GM11168 (cell line): Measurements from ENCODE around the gene DCLK1.

Source experiments
- in situ Hi-C: fragments of 300-500 bp; cut with MboI; formaldehyde crosslinking; loops from one replicate; pipeline ENCODE4 v1.12.0; 2022; ENCODE audit warnings: low sequenced_read_pairs; ENCODE audit not compliant: unreplicated experiment

Gene DCLK1

DNA sequence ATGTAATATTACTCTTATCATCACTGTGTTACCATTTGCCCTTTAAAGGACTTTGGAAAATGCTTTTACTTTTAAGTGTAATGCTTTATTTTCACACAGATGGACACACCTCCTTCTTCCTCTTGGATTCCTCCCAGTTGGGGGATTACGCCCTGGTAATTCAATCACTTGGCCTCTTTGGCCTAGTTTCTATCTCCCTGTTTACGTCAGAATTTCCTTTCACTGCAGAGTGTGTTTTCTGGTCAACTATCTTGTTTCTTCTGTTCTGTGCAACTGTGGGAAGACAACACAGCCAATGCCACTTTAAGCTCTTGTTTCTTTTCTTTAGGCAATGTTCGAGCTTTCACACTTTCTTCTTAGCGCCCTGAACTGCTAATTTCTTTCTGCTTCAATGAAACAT is 397.4 kb downstream of the DCLK1 start:
- in situ Hi-C loops, result no loop called here

DNA sequence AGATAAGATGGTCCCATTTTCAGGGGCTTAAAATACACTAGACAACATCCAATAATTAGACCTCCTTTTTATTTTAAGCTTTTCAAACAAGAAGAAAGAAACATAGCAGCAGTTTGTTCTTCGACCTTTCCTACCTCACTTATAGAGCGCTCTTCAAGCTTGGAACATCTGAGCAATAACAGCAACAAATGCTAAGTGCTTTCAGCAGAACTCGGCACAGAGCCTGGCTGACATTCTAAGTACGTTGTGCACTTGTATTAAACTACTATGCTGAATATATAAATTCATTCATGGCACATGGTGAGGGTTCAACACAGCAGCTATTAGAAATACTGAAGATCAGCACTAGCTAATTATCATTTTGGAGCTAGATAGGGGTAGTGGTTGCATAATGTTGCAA is 398.6 kb downstream of the DCLK1 start:
- in situ Hi-C loops, result no loop called here

DNA sequence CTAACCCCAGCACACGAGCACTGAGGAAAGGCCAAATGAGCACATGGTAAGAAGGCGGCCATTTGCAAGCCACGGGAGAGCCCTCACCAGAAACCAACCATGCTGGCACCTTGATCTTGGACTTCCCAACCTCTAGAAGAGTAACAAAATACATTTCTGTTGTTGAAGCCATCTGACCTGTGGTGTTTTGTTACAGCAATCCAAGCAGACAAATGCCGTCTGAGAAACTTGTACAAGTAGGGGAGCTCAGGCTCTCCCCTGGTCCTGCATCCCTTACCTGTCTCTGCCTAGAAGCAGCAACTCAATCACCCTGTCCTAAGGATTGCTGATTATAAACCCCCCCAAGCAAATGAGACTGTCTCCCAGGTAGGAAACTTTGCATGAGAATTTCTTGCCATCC is 399.7 kb downstream of the DCLK1 start:
- in situ Hi-C loops, result no loop called here

DNA sequence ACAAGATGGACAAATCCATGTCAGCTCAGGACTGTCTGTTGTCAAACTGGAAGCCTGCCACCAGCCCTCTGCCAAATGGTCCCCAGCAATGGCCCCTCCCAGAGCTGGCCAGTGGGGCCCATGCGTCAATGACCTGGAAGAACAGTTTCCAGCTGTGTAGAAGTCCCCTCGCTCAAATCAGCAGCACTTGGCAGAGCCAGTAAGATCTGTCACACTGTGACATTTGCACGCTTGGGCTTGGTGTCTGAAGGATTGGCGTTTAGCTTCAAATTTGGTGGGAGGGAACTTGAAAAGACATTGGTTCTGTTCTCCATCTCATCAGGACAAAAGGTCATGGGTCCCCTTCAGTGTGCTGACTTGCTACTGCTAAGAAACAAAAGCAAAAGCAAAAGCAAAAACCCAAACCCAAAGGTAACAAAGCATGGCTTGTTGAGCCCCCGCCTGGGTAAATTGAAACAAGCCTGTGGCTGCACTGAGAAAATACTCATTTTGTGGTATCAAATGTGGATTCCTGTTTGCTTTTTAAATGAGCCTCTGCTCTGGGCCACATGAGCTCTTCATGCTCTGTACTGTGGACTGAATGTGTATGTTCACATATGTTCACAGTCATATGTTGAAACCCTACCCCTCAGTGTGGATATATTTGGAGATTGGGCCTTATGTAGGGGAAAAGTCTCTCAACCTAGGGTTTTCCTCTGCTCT is 401.1 kb downstream of the DCLK1 start:
- in situ Hi-C loops, result no loop called here

DNA sequence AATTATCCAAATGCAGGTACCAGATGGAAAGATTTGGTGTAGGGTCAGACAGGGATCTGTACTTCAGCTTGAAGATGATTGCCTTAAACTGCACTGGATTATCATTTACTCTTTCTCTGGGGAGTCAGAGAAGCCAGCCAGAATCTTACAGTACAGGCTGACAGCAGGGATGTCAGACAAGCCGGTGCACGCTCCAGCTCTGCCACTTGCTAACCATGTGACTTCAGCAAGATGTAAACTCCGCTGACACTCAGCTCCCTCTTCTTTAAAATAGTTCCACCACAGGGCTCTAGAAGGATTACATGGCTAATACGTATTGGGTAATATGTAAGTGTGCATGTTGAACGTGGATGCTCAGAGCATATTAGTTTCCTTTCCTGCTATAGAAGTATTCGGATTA is 403.3 kb downstream of the DCLK1 start:
- in situ Hi-C loops, result no loop called here

DNA sequence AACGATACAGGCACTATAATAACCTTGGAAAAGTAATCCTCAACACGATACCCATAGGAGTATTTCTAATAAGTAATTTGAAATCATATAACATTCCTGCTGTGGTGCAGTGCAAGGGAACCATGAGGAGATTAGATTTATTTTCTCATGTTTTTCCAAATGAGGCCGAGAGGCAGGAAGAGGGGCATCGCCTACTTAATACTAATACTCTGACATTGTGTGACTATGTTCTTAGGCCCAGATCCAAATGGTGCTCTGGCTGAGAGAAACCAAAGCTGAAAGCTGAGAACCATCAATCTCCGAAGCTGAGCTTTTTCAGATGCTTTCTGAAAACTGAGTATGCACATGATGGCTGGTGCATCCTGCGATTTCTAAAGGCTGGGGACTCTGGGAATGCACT is 406.7 kb downstream of the DCLK1 start:
- in situ Hi-C loops, result no loop called here

DNA sequence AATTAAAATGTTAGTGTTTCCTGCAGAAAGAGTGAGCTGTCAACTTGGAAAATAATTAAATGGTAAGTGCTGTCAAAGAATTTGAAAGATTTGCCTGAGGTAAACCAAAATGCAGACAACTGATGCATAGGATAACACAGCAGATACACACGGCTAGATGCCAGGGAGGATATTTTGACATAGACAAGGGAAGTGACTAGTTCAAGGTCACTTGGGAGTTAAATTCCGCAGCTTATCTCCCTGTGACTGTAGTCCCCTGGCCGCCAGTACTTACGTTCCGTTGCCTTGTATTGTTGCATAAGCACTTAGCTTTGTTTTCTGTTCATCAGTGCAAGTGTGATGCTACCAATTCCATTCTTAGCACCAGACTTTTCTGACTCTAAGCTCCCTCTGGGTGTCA is 407.4 kb downstream of the DCLK1 start:
- in situ Hi-C loops, result no loop called here

DNA sequence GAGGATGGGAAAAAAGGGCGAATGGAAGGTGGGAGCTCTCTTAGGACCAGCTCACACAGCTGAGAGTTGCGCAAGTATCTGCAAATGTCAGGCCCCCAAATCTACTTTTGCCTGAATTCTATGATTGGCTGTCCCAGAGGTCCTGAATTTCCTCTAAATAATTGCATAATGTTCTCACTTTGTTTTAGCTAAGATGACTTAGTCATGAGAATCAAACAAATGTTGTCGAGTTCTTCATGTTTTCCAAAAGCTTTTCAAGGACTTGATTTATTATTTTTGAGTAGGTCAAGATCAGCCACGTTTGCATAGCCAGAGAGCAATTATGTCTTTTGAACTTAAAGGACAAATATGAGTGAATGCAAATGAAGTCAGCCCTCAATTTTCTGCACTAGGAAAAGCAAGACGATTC is 408.1 kb downstream of the DCLK1 start:
- in situ Hi-C loops, result no loop called here

GRCh38 chr13:35722458-35723052 is 408.6 kb downstream of the DCLK1 start:
- in situ Hi-C loops, result no loop called here

- in situ Hi-C loops, result no loop called here
Observed at GRCh38 chr13:35720690-35721554, 410.3 kb downstream of the DCLK1 start.

DNA sequence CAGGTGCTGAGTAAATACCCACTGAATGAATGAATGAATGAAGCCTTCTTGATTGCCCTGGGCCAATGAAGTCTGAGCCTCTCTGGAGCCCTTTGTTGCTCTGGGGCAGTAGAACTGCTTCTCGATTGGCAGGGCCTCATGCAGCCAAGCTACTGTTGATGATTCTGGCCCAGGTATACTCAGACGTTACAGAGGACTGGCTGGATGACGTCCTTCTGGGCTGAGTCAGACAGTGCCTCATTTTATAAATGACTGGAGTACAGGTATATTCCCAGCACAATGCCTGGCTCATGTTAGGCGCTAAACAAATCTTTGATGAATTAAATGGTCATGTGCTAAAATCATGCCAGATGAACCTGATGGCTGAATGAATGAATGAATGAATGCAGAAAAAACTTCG is 410.9 kb downstream of the DCLK1 start:
- in situ Hi-C loops, result no loop called here
